Panc1 (cell line): Measurements from ENCODE around the gene ITGAV. TPM values are rescaled to one million over a fixed set of nuclear protein-coding genes. Genes with fewer than 3 reads are reported as not detected.

Experiments used
- ATAC-seq: fragments of 200-7000 bp; cut with Tn5 transposase; 2 replicates; pipeline ENCODE4 v1.9.1; 2020; ENCODE audit warnings: mild to moderate bottlenecking, moderate library complexity
- BruUV-seq: library from RNA; stranded (reverse); fragments of 400-500 nt; replicated peaks from 2 replicates; lab custom pipeline; 2021; lab: Mats Ljungman, UMichigan
- CTCF ChIA-PET: fragments of 300-600 bp; sonication (Branson Sonifier 250); formaldehyde crosslinking; loops from one replicate; lab custom pipeline; 2022; ENCODE audit warnings: antibody characterized with exemption; lab: Charles Lee
- POLR2A ChIA-PET: fragments of 300-600 bp; sonication (Branson Sonifier 250); formaldehyde crosslinking; loops from one replicate; lab custom pipeline; 2022; ENCODE audit warnings: antibody characterized with exemption; lab: Charles Lee
- DNase-seq: peaks from one replicate; pipeline ENCODE4 v3.0.0-alpha.2; 2010; ENCODE audit warnings: low read depth, low spot score
- H3K27ac ChIP-seq: 2 replicates; pipeline ENCODE4 v1.5.1; 2011; ENCODE audit warnings: mild to moderate bottlenecking, low read length, inconsistent platforms
- H3K27me3 ChIP-seq: fragments of 200-500 bp; sonication (Bioruptor generic); 2 replicates; pipeline ENCODE4 v1.6.0; 2014; ENCODE audit warnings: low read length, inconsistent platforms; ENCODE audit not compliant: control insufficient read depth, insufficient read depth
- H3K36me3 ChIP-seq: fragments of 200-500 bp; sonication (Bioruptor generic); 2 replicates; pipeline ENCODE4 v1.5.1; 2014; ENCODE audit warnings: inconsistent platforms, mild to moderate bottlenecking, low read length, moderate library complexity; ENCODE audit not compliant: control insufficient read depth, insufficient read depth
- H3K4me1 ChIP-seq: 2 replicates; pipeline ENCODE4 v1.5.1; 2011; ENCODE audit warnings: inconsistent platforms, mild to moderate bottlenecking, low read length, moderate library complexity; ENCODE audit not compliant: control insufficient read depth, insufficient read depth
- H3K4me3 ChIP-seq, 2 experiments: 2 replicates each; pipeline ENCODE4 v1.5.1; 2011 to 2012; ENCODE audit warnings: low read depth in 2 of 2, low read length in 2 of 2, mild to moderate bottlenecking in 2 of 2, inconsistent platforms in 1 of 2, moderate library complexity in 1 of 2
- H3K9me3 ChIP-seq: fragments of 200-500 bp; sonication (Bioruptor generic); 2 replicates; pipeline ENCODE4 v1.5.1; 2014; ENCODE audit warnings: low read depth, mild to moderate bottlenecking, inconsistent platforms, low read length, moderate library complexity; ENCODE audit not compliant: control insufficient read depth, insufficient read depth
- CTCF ChIP-seq: fragments of 450-650 bp; IDR thresholded peaks from 2 replicates; pipeline ENCODE4 v1.5.1; 2017; ENCODE audit warnings: mild to moderate bottlenecking
- POLR2AphosphoS5 ChIP-seq: IDR thresholded peaks from 2 replicates; pipeline ENCODE4 v1.6.1; 2012; ENCODE audit warnings: mild to moderate bottlenecking, low read depth, low read length, moderate library complexity
- REST ChIP-seq, 2 experiments: IDR thresholded peaks; 2 replicates each; pipeline ENCODE4 v1.6.1; 2011 to 2012; ENCODE audit warnings: low read depth in 2 of 2, control low read depth in 1 of 2, low read length in 1 of 2, mild to moderate bottlenecking in 1 of 2, moderate library complexity in 1 of 2; ENCODE audit not compliant: insufficient read depth in 1 of 2
- SIN3A ChIP-seq: IDR thresholded peaks from 2 replicates; pipeline ENCODE4 v1.6.1; 2012; ENCODE audit warnings: low read depth, mild to moderate bottlenecking, low read length, moderate library complexity, borderline replicate concordance; ENCODE audit not compliant: insufficient read depth
- TCF7L2 ChIP-seq: IDR thresholded peaks from 2 replicates; pipeline ENCODE4 v1.6.1; 2011; ENCODE audit warnings: mild to moderate bottlenecking, low read depth, low read length, inconsistent platforms
- in situ Hi-C: cut with HindIII; loops from 2 replicates; pipeline ENCODE4 v1.10.0; 2016; ENCODE audit warnings: low sequenced_read_pairs, low pct_unique_long_range_greater_than_20kb
- intact Hi-C: fragments of 100-400 bp; cut with micrococcal nuclease; formaldehyde crosslinking; loops from one replicate; pipeline ENCODE4 v1.10.0; 2022; ENCODE audit not compliant: unreplicated experiment
- total RNA-seq: library from RNA; stranded (reverse); gene quantifications from one replicate; pipeline ENCODE4 v1.2.1, GENCODE V29; 2021; ENCODE audit not compliant: unreplicated experiment

Gene ITGAV
- total RNA-seq, 1 experiment from 2014 or later: 218 TPM

- intact Hi-C loops: no loop called here
- BruUV-seq: no TSS peak
- Histone ChIP-seq H3K4me3 (peak overlapping the region in 1 of 2 experiments; percentile 34; a peak in 3 of 4 replicates), H3K4me1 (peaks cover 16% of the 10 kb centered on the region), H3K27me3 (no peaks in the 10 kb centered on the region), H3K36me3 (no peaks in the 10 kb centered on the region), H3K9me3 (no peaks in the 10 kb centered on the region), H3K27ac (peak overlapping the region; percentile 86)
- in situ Hi-C loops: no loop called here
- ChIA-PET POLR2A (interaction anchor here (1.0 to 1.8 kb wide), 2 partner anchors 31 to 35 kb away, joined by 4 to 8 read pairs; partner anchors contain the start of gene ITGAV), CTCF (interaction anchor here (0.7 to 1.0 kb wide), 2 partner anchors 9 to 15 kb away, joined by 3 read pairs; no protein-coding TSS in a partner anchor)
- DNase-seq (no peak), ATAC-seq (peak; percentile 93)
- no peak for TF ChIP-seq REST (IDR thresholded peaks at IDR 0.05; ENCODE audit: insufficient read depth in 1 of 2, low read depth in 2 of 2, low read length in 1 of 2)
- TF ChIP-seq POLR2AphosphoS5: no peak
- no peak for TF ChIP-seq TCF7L2
- TF ChIP-seq SIN3A: no peak
- peak; percentile 40 for TF ChIP-seq CTCF
Measured at GRCh38 chr2:186554850-186555671, 34.8 kb upstream of the ITGAV start.

- H3K36me3 ChIP-seq: no peaks in the 10 kb centered on the region
- peaks cover 16% of the 10 kb centered on the region for H3K4me1 ChIP-seq
- H3K27ac ChIP-seq: peak overlapping the region; percentile 44; the same call in 1 of the 2 replicates
- in situ Hi-C loops (no loop called here), intact Hi-C loops (no loop called here)
- CTCF ChIA-PET: no interaction called here
- H3K9me3 ChIP-seq: no peaks in the 10 kb centered on the region; the same call in 1 of the 2 replicates
- ATAC-seq (no peak), DNase-seq (no peak)
- no peaks in the 10 kb centered on the region for H3K27me3 ChIP-seq
- no TSS peak for BruUV-seq
- H3K4me3 ChIP-seq: no peak overlapping the region
- POLR2A ChIA-PET: no interaction called here
- no peak for TF ChIP-seq POLR2AphosphoS5
Measured at GRCh38 chr2:186558512-186559276, 31.2 kb upstream of the ITGAV start.
